NCI-H1930 (cell line): ENCODE data around the gene TWIST2.

Source experiments
- DNase-seq, 2 experiments: peaks; one replicate each; lab custom pipeline; 2025; lab: John Stamatoyannopoulos, UW

Gene TWIST2

DNA sequence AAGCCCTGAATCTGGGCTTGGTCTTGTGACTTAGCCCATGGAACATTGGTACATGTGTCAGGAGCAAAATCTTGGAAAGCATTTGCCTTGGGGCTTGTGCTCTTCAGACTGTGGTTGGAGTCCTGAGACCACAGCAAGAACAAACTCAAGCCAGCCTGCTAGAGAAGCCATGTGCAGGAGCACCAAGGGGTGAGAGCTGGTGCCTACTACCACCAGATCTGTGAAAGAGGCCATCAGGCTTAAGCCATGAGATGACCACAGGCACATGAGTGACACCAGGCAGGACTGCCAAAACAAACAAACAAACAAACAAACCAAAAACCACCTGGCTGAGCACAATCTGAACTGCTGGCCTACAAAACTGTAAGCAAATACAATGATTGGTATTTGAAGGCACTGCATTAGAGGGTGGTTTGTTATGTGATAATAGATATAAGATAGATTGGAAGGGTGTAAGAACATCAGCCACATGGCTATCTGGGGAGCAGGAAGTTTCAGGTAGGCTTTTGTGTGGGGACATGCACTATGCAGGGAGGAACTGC is 9.0 kb upstream of the TWIST2 start:
- no peak for DNase-seq

DNA sequence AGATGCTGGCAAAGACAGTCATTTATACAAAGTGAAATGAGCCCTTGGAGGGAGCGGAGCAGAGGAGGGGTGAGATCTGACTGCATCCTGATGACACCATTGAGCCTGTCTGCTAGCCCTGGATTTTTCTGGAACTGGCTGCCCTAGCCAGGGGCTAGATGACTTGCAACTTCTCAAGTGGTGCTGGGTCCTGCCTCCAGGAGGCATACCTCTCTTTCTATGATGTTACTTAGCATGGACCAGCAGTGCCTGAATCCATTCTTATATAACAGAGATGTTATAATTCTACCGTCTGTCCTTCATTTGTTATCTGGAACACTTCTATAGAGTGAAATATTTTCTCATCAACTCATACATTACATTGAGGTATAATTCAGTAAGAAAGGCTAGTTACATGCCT is 8.5 kb upstream of the TWIST2 start:
- DNase-seq: no peak

DNA sequence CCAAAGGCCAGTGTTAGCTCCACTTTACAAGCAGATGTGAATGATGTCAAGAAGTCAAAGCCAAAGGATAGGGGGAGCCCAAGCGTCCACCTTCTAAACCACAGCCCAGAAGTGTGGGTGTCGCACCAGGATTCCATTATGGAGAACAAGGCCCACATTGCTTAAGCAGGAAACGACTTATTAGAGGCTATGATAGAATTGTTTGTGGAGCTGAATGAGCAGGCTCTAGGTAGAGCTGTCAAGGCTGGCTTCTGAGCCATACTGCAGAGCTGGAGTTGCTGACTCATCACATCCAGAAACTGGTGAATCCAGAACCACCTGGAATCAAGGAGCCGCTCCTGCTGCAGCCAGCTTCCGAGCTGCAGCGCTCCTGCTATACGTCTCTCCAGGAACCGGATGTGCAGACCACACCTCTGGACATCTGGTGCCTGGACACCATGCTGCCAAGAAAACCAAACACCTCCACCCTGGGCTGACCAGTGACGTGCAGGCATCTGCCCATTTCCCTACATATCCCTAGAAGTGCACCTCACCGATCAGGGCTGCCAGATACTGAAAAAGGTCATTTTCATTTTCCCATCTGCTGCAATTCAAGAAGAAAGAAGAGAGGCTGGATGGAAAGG is 6.2 kb upstream of the TWIST2 start:
- DNase-seq: no peak

DNA sequence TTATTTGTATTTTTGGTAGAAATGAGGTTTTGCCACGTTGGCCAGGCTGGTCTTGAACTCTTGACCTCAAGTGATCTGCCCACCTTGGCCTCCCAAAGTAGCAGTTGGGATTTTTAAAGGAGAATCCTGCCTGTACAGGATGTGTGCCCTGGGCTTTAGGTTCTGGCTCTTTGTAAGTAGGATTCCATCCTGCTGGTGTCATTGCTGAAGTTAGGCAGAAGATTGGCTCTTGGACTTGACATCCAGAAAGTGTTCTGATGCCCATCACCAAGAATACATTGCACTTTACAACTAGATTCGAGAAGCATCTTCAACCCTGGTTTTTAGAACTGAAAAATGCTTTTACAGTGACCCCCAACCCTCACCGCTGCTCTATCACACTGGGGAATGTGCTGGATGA is 4.4 kb upstream of the TWIST2 start:
- no peak for DNase-seq

DNA sequence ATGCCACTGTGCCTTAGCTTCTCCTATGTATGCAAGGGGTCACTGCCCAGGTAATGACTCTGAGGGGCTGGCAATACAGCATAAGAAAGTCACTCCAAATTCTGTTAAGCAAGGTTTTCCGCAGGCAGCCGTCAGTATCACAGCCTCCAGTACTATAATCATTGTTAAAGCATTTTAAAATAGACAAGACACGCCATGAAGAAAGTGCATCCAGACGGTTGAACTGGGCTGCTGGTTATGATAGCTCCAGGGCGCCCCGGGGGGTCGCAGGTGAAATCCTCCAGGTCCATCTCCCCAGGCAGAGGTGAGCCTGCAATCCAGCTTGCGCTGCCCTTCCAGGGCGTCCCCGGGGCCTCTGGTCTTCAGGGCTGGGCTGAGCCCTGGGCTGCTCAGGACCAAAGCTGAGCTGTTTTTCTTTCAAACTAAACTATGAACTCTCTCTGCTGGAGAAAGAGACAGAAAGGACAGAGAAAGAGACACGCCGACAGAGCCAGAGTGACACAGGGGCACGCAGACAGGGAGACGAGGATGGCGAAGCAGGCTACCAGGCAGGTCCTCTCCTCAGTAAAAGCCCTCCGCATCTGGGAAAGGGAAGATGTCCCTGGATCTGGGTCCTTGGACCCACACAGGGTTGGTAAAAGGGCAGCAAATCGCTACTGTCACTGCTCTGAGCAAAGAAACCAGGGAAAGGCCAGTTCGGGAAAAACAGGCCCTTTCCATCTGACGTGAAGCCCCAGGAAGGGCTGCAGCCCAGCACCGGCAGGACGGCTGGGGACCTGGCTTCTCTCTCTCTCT is 2.1 kb upstream of the TWIST2 start:
- no peak for DNase-seq

DNA sequence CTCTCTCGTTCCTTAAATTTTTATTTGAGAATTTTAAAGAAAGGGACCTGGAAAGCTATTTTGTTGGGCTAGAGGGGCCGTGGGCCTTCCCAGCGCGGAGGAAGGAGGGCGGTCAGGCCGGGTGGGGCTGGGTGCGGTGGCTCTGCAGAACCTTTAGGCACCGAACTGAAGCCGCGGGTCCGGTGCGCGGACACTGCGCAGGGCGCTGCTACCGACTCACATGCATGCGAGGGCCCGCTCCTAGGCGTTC is 1.6 kb upstream of the TWIST2 start:
- DNase-seq: no peak

DNA sequence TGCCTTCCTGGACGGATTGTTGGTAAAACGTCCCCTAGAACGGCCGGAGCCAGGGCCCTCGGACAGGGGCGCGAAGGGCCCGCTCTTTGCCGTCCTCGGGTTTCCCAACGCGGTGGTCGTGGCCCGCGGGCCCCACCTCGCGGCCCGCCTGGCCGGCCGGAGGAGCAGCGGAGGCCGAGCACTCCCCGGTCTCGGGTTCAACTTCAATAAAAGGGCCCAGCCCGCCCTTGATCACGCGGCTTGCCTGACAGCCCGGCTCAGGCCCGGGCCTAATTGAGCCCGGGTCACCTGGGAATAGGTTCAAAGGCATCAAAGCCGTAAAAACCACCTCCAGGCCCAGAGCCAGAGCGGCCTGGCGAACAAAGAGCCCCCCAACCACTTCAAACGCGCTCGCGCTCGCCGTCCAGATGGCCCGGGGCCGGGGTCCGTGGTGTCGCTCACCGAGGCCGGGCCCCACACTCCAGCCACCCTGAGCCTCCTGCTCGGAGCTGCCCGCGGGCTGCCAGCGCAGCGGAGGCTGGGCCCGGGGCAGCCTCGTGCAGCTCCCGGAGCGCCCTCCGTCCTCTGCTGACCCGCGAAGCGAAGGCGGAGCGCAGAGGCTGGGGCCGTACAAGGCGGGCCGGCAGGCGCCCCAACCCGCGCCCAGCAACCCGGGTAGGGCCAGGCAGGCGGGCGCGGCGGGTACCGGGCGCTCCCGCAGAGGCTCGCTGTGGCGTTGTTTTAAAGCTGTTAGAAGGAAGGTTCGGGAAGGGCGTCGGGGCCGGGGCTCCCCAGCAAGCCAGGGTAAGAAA is 1.1 kb upstream of the TWIST2 start:
- no peak for DNase-seq

DNA sequence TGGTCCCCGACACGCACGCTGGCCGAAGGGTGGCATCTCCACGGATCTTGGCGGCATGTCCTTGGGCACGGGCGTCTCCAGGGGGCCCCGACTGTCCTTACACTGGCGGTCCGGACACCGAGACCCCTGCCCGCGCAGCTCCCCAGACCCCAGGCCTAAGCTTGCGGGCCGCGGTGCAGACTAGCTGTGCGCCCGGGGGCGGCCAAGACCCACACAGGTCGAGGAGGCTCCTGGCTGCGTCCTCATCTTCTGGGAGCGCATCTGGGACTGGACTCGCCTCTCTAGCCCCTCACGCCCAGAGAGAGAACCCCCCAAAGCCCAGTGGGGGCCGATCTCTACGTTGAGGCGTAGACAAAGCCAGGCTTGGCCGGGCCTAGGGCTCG is 475 bp upstream of the TWIST2 start:
- DNase-seq: no peak

DNA sequence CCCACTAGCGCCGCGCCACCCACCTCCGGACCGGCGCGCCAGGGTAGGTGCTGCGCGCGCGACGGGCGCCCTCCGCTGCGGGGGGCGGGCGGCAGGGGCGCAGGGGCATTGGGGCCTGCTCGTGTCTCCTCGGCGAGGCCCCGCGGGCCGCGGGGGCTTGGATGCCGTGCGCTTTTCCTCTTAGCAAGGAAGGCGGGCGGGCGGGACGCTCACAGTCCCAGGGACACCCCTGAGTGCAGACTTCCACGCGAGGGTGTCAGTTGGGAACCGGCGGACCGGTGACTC is 748 bp downstream of the TWIST2 start:
- no peak for DNase-seq

DNA sequence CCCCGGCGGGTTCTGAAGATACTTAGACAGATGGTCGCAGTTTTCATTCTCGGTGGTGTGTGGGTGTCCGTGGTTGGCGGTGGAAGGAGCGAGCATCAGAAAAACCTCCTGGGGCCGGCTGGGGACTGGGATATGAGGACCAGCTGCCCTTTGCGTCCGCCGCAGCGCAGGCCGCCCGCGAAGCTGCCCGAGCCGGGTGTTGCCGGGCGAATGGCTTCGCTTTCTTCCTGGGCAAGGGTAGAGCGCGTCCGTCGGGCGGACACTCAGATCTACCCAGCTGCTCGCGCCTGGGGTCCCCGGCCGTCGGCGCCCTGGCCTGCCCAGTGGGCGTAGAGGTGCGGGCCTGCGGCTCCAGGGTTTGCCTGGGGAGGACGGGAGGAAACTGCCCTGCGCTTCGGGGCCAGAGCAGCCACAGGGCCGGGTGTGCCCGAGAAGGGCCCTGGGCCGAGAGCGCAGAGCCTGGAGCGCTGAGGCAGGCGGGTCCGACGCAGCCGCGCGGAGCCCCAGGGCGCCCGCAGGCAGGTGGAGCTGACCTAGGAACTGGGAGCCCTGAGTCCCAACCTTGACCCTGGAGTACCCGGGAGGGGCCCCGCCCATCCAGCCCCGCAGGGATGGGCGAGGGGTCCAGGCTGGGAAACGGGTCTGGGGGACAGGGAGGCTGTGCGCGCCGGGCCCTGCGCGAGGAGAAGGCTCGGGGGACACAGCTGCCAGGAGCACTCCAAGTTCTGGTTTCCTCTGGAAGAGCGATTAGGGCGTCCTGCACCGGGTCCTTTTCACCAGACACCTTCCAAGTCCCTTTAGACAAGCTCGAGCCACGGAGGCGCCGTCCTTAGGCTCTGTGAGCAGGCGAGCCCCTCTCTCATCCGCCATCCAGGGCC is 1.3 kb downstream of the TWIST2 start:
- DNase-seq: no peak

DNA sequence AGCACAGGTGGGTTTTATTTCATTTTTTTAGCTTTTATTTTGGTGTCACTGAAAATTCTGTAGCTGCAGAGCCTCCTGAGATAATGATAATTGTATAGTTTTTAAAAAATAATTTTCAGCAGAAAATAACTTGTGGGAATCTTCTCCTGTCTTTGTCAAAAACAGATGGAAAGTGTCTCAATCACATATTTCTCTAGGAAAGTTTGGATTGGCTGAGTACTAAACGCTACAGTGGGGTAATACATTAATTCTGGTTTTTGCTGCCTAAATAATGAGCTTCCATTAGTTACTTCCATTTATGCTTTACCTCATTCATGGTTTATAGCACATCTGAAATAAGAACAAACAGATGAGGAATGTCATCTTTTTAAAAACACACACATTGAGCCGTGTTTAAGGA is 2.2 kb downstream of the TWIST2 start:
- no peak for DNase-seq

DNA sequence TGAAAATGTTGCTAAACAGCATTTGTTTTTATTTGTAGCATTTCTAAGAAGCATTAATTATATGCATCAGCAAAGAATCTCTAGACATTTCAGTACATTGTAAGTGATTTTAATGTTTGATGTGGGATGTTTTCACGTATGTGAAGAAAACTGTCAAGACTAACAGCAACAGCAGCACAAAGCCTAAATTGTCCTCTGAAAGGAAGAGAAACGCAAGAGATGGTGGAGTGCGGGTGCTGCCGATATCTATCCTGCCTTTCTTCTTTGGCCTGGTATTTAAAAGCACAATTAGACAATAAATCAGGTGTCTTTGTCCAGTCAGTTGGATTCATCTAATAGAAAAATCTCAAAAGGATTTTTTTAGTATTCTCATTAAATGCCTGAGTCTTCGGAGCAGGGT is 3.1 kb downstream of the TWIST2 start:
- no peak for DNase-seq

DNA sequence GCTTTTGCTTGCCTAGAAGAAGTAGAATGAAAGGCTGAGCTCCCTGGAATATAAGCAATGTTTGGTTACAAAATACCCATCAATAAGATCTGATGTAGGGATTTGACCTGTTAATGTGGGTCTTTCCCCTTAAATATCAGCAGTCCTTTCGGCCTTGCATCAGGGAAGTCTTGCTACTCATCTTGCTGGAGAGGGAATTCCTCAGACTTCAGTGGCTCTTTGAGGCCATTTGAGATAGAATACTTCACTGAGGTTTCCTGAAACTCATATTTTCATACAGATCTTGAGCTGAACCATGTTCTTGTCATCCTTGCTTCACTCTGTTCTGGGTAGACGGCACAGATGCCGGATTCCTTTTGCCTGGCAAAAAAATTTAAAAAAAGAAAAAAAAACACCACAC is 3.9 kb downstream of the TWIST2 start:
- no peak for DNase-seq

DNA sequence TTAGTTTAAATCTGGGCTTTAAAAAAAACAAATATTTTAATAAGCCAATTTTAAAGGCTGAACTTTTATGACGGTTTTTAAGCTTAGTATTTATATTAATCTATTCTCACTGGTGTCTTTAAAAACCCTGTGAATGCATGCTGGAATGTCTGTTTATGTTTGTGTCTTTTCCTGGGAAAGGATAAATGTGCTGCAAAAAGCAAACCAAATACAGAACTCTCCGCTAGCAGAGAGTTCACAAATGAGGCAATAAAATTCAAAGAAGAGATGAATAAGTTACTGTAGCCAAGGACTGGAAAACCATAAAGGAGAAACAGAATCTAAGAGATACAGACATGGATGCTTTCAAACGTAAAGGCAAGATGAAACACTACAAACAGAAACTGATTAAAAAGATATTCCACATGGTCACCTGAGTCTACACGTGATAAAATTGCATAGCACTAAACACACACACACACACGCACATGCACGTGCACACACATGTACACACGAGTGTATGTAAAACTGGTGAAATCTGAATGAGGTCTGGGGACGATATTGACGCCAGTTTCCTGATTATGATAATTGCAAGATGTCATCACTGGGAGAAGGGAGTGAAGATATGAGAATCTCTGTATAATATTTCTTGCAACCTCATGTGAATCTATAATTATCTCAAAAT is 4.5 kb downstream of the TWIST2 start:
- no peak for DNase-seq

DNA sequence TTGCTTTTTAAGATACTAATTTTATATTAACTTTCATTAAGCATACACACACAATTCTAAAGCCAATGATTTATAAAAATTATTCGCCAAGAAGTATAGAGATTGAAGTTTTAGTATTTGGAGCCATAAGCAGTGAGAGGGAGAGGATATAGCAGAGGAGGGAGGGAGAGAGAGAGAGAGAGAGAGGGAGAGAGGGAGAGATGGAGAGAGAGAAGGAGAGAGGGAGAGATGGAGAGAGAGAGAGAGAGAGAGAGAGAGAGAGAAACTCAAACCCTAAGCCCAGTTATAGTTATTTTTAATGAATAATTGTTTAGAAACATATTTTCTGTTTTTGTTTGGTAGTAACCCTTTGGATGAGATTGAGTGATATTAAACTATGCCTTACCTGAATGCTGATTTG is 5.3 kb downstream of the TWIST2 start:
- DNase-seq: no peak

DNA sequence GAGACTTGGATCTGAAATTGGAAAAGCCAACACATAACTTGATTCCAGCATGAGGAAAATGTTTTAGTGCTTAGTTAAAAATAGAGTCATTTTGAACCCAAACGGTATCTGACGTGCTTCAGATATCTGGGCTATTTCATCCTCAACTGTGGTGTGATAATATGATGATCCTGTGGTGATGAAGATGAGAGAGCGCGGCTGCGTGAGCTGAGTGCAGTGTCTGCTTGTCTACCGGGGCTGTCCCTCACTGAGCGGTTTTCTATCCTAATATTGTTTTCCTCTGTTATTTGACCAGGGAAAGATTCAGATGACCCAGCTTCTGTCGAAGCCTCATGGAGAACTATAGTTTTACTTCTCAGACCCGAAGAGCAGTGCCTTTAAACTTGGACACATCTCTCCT is 5.8 kb downstream of the TWIST2 start:
- no peak for DNase-seq

DNA sequence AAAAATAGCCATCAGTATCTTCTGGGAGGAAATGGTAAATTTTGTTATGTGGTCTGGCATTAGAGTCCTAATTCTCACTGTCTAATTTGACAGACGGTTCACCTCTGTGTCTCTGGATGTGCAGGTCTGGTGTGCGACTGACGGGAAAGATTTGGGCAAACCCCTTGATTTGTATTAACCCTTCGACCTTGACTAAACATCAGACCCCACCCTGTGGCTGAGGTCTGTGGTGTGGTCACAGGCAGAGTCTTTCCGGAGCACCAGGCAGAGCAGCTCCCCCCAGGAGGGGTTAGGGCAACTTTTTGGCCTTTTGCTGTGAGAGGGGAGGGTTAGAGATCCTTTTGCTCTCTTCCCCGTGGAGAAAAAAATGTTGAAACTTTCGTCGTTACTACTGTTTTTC is 6.4 kb downstream of the TWIST2 start:
- DNase-seq: no peak

DNA sequence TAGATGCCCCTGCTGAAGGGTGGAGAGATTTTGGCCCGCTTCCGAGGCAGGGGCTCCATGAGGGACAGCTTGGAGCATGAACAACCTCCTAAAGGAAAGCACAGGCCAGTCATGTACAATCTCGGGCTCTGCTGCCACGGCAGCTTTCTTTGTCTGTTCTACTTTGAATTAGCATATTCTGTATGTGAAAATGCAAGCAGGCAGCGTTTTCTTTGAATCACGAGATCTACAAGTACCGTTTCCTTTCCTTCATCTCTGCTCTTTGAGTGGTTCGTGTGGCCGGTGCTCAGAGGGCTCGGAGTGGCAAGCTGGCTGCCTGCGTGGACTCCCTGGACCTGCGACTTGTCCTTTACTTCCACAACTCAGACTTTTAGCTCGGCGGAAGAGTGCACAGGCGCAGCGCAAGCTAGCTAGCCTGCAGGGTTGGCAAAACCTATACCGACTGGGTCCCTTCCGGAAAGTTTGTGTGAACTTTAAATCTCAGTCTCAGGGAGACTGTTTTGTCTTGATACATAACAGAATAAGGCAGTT is 6.9 kb downstream of the TWIST2 start:
- no peak for DNase-seq

DNA sequence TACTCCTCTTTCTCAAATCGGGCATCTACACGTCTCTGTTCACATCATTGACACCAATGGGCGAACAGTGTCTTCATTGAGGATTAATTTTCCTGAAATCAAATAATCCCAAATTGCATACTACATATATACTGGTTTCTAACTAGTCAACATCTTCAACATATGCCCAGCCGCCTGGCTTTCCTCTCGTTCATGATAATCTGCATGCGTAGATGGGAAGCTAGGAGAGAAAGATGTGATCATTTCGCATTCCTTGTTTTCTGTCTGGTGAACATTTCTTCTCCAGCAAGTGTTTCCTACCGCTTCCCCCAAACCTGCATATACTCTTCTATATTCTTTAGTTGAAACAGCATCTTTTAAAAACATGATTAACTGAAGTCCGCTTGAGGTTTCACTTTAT is 7.4 kb downstream of the TWIST2 start:
- DNase-seq: no peak

DNA sequence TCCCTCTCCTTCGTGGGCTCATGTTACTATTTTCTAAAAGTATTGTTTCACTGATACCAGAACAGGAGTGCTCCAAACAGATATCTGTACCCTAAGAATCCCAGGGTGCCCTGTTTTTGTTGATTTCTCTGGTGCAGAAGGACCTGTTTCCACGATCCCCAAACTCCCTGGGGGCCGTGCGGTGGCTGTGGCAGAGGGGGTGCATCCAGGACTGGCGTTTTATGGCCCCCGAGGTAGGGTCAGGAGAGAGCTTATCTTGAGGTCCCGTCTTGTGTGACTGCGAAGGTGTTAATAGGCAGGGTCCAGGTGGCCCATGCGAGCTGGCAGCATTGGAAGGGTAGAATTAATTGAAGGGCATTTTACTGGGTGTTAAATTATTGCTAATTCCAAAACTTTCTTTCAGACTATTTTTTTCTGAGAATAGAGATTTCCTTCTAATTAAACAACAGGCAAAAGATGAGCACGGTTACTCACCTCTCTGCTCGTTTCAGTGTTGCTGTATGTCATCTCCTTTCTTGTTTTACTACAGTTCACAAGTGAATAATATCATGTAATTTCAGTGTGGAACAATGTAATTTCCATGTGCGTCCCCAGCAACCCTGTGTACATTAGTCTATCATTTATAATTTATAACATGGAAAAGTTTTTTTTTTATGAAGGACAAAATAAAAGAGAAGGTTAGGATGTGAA is 8.2 kb downstream of the TWIST2 start:
- DNase-seq: no peak
